GM12878 (cell line): ENCODE results near the gene TK2. TPM values are rescaled to one million over a fixed set of nuclear protein-coding genes. Genes with fewer than 3 reads are reported as not detected.
A peak's percentile ranks its signal among the peaks of the same experiment; 100 is the strongest.

Experiments used
- ATAC-seq: fragments of 200-7000 bp; cut with Tn5 transposase; 3 replicates; pipeline ENCODE4 v1.9.1; 2020; ENCODE audit warnings: mild to moderate bottlenecking, moderate library complexity
- BruUV-seq: library from RNA; stranded (reverse); fragments of 400-500 nt; replicated peaks from 2 replicates; lab custom pipeline; 2021; lab: Mats Ljungman, UMichigan
- CTCF ChIA-PET: fragments of 300-600 bp; sonication (Branson Sonifier 250); formaldehyde crosslinking; extraction: SDS; loops from one replicate; lab custom pipeline; 2021; ENCODE audit warnings: inconsistent platforms; lab: Yijun Ruan, JAX
- POLR2A ChIA-PET: fragments of 350-600 bp; formaldehyde crosslinking; extraction: SDS; loops from one replicate; lab custom pipeline; 2021; ENCODE audit warnings: inconsistent platforms; lab: Charles Lee
- RAD21 ChIA-PET: fragments of 300-600 bp; sonication (Branson Sonifier 250); formaldehyde crosslinking; loops from one replicate; lab custom pipeline; 2023; ENCODE audit warnings: antibody characterized with exemption; ENCODE audit not compliant: unreplicated experiment; lab: Charles Lee
- SMC1A ChIA-PET: fragments of 300-600 bp; sonication (Branson Sonifier 250); formaldehyde crosslinking; loops from one replicate; lab custom pipeline; 2023; ENCODE audit not compliant: unreplicated experiment, uncharacterized antibody; lab: Charles Lee
- DNase-seq: peaks from one replicate; pipeline ENCODE4 v3.0.0-alpha.2; 2011; ENCODE audit warnings: low read depth, low spot score
- FAIRE-seq: peaks from 3 replicates; lab custom pipeline; 2011; peaks lifted over from hg19 to GRCh38; lab: Jason Lieb, UNC
- H2AFZ ChIP-seq: 2 replicates; pipeline ENCODE4 v1.6.0; 2011; ENCODE audit warnings: low read depth, low read length, control low read depth; ENCODE audit not compliant: control insufficient read depth
- H3K27ac ChIP-seq: 2 replicates; pipeline ENCODE4 v1.5.1; 2011; ENCODE audit warnings: control low read depth; ENCODE audit not compliant: control insufficient read depth, insufficient read depth
- H3K27me3 ChIP-seq, 2 experiments: replicated peaks in 1 of 2; 2 replicates each; pipeline versions ENCODE4 v1.6.0 to v1.6.1; 2011; ENCODE audit warnings: low read length in 1 of 2; ENCODE audit not compliant: control insufficient read depth in 2 of 2, insufficient read depth in 2 of 2
- H3K36me3 ChIP-seq, 2 experiments: 2 replicates each; pipeline ENCODE4 v1.5.1; 2011; ENCODE audit warnings: low read length in 1 of 2; ENCODE audit not compliant: control insufficient read depth in 2 of 2, insufficient read depth in 2 of 2
- H3K4me1 ChIP-seq: 2 replicates; pipeline ENCODE4 v1.6.1; 2011; ENCODE audit warnings: mild to moderate bottlenecking, low read length, moderate library complexity, mixed read lengths; ENCODE audit not compliant: control insufficient read depth, insufficient read depth
- H3K4me2 ChIP-seq: 2 replicates; pipeline ENCODE4 v1.6.0; 2011; ENCODE audit warnings: control low read depth; ENCODE audit not compliant: control insufficient read depth, insufficient read depth
- H3K4me3 ChIP-seq: fragments of 200-600 bp; sonication (generic); 2 replicates; pipeline ENCODE4 v1.5.1; 2016
- H3K79me2 ChIP-seq: 2 replicates; pipeline ENCODE4 v1.6.0; 2011; ENCODE audit warnings: low read length; ENCODE audit not compliant: control insufficient read depth, insufficient read depth
- H3K9ac ChIP-seq: 2 replicates; pipeline ENCODE4 v1.8.0; 2011; ENCODE audit warnings: low read length, control low read depth, mixed read lengths; ENCODE audit not compliant: control insufficient read depth, insufficient read depth
- H3K9me3 ChIP-seq: replicated peaks from 3 replicates; pipeline ENCODE4 v1.5.1; 2011; ENCODE audit warnings: mild to moderate bottlenecking, low read length; ENCODE audit not compliant: control insufficient read depth, insufficient read depth
- H4K20me1 ChIP-seq: 2 replicates; pipeline ENCODE4 v1.6.0; 2011; ENCODE audit not compliant: control insufficient read depth, insufficient read depth
- CBFB ChIP-seq: IDR thresholded peaks from 2 replicates; pipeline ENCODE4 v1.6.1; 2016; ENCODE audit warnings: antibody characterized with exemption, low read depth
- CBX5 ChIP-seq: sonication (generic); IDR thresholded peaks from 2 replicates; pipeline ENCODE4 v1.6.1; 2016; ENCODE audit warnings: low read depth, moderate library complexity, mild to moderate bottlenecking, inconsistent platforms
- CEBPZ ChIP-seq: fragments of 150-350 bp; IDR thresholded peaks from 2 replicates; pipeline ENCODE4 v1.6.1; 2016; ENCODE audit warnings: low read depth, low read length
- JUNB ChIP-seq: IDR thresholded peaks from 2 replicates; pipeline ENCODE4 v1.6.1; 2016; ENCODE audit warnings: antibody characterized with exemption, mild to moderate bottlenecking
- KAT2A ChIP-seq: conservative IDR thresholded peaks from 2 replicates; pipeline ENCODE4 v1.6.1; 2011; ENCODE audit warnings: low read depth, low read length; ENCODE audit not compliant: control insufficient read depth
- MEF2A ChIP-seq: IDR thresholded peaks from 2 replicates; pipeline ENCODE4 v1.6.1; 2011; ENCODE audit warnings: low read depth, mild to moderate bottlenecking, low read length, moderate library complexity; ENCODE audit not compliant: insufficient read depth
- MEF2B ChIP-seq: fragments of 450-650 bp; IDR thresholded peaks from 2 replicates; pipeline ENCODE4 v1.6.1; 2018; ENCODE audit warnings: mild to moderate bottlenecking, moderate library complexity; ENCODE audit not compliant: partially characterized antibody, poor library complexity, severe bottlenecking
- MYB ChIP-seq: fragments of 150-350 bp; IDR thresholded peaks from 2 replicates; pipeline ENCODE4 v1.6.1; 2014; ENCODE audit warnings: mild to moderate bottlenecking, low read depth, low read length, borderline replicate concordance
- NKRF ChIP-seq: fragments of 450-650 bp; conservative IDR thresholded peaks from 2 replicates; pipeline ENCODE4 v1.6.1; 2017; ENCODE audit warnings: mild to moderate bottlenecking, moderate library complexity
- NRF1 ChIP-seq: conservative IDR thresholded peaks from 2 replicates; pipeline ENCODE4 v1.6.1; 2011; ENCODE audit warnings: mild to moderate bottlenecking, low read depth, low read length, improper control_type of control experiment
- PAX5 ChIP-seq: IDR thresholded peaks from 2 replicates; pipeline ENCODE4 v1.6.1; 2011; ENCODE audit warnings: low read depth, low read length, borderline replicate concordance
- ZBED1 ChIP-seq: IDR thresholded peaks from 2 replicates; pipeline ENCODE4 v1.6.1; 2016; ENCODE audit warnings: borderline replicate concordance
- ZBTB40 ChIP-seq: fragments of 450-650 bp; IDR thresholded peaks from 2 replicates; pipeline ENCODE4 v1.6.1; 2016; ENCODE audit warnings: mild to moderate bottlenecking, moderate library complexity, borderline replicate concordance
- WGBS: methylation state at CpG from one replicate; pipeline ENCODE4 v1.1.6; 2016; ENCODE audit warnings: low lambda C conversion rate; ENCODE audit not compliant: insufficient replicate concordance, insufficient coverage; ENCODE audit errors: missing lambda C conversion rate; 5-methylcytosine and 5-hydroxymethylcytosine counted together
- in situ Hi-C: fragments of 300-500 bp; cut with MboI; formaldehyde crosslinking; loops from 9 replicates; pipeline ENCODE4 v1.14.3; 2018; ENCODE audit warnings: mixed read lengths
- intact Hi-C: fragments of 100-400 bp; cut with micrococcal nuclease; formaldehyde crosslinking; loops from one replicate; pipeline ENCODE4 v1.14.2; 2022; ENCODE audit not compliant: unreplicated experiment
- polyA plus RNA-seq, 11 experiments: library from polyadenylated mRNA; depleted of rRNA in 4 of 11; unstranded in 6 of 11; stranded (reverse) in 5 of 11; fragments of >200 nt; fragmentation: Nextera tagmentation in 4 of 11; fragmentation: Illumina TruSeq in 1 of 11; extraction: Ambion mirVana in 4 of 11; extraction: Trizol in 1 of 11; gene quantifications; 1 replicate in 1 of 11; 2 replicates in 10 of 11; pipeline versions ENCODE4 v1.2.1 to v1.2.3, GENCODE V29; 2011 to 2016; ENCODE audit warnings: inconsistent platforms in 2 of 11, missing spikeins in 2 of 11, low read depth in 1 of 11
- total RNA-seq, 4 experiments: library from RNA; depleted of rRNA in 3 of 4; stranded (reverse); fragments of >200 nt in 3 of 4; fragmentation: Illumina TruSeq in 1 of 4; extraction: Trizol in 1 of 4; gene quantifications; 2 replicates each; pipeline versions ENCODE4 v1.2.1 to v1.2.3, GENCODE V29; 2013 to 2021

The TK2 gene
- total and polyA plus RNA-seq, 10 of the 15 experiments (the other 5 are each of a cell fraction or from before 2014, with no cell fraction given), result 1.3 to 12.4 (median 3.0) TPM

GRCh38 chr16:66524601-66525164 lies 25.2 kb downstream of the TK2 start:
- H2AFZ ChIP-seq, result no peak overlapping the region
- ATAC-seq (peak; percentile 78), FAIRE-seq (peak; percentile 88), DNase-seq (peak; percentile 85)
- peak overlapping the region; percentile 16; the same call in 1 of the 2 replicates for H3K4me3 ChIP-seq
- peak overlapping the region; percentile 53; the same call in 1 of the 2 replicates for H3K9ac ChIP-seq
- ChIA-PET RAD21 (interaction anchor here (0.9 to 2.3 kb wide), 10 partner anchors 9 to 83 kb away, joined by 3 to 13 read pairs (median 4); partner anchors contain the start of gene CKLF), POLR2A (interaction anchor here (0.6 to 1.8 kb wide), 4 partner anchors 9 to 23 kb away, joined by 3 to 10 read pairs (median 4); no protein-coding TSS in a partner anchor), SMC1A (interaction anchor here (0.8 to 5.4 kb wide), 7 partner anchors 10 to 39 kb away, joined by 3 to 86 read pairs (median 4); partner anchors contain the start of genes CKLF and TK2), CTCF (interaction anchor here (1.0 to 6.0 kb wide), 7 partner anchors 15 to 65 kb away, joined by 3 to 35 read pairs (median 3); partner anchors contain the start of genes CKLF and TK2)
- H3K4me1 ChIP-seq, result peaks cover 57% of the 10 kb centered on the region
- peak overlapping the region; percentile 78 for H3K27ac ChIP-seq
- peaks cover 0 to 3% of the 10 kb centered on the region in 2 experiments; a peak in 1 of 4 replicates for H3K36me3 ChIP-seq
- H3K79me2 ChIP-seq, result no peaks in the 10 kb centered on the region
- intact Hi-C loops, result loop anchor here (1.0 to 2.0 kb wide), 2 partner anchors 14 to 28 kb away; partner anchors contain the start of gene CKLF
- no peaks in the 10 kb centered on the region for H3K9me3 ChIP-seq
- H3K4me2 ChIP-seq, result peak overlapping the region; percentile 75
- H3K27me3 ChIP-seq, result no peaks in the 10 kb centered on the region
- H4K20me1 ChIP-seq, result no peaks in the 10 kb centered on the region
- in situ Hi-C loops, result loop anchor here (25.0 kb wide), 1 partner anchor 513 kb away; the partner anchor contains the start of gene CBFB
- 4% methylated on average over 6 of the region's 6 CpGs for WGBS
- BruUV-seq, result no TSS peak
- TF ChIP-seq NKRF (0 out of 2 replicates have a peak, but pooled peaks have one; percentile 19), MYB (no peak), MEF2A (peak; percentile 55; the same call in 1 of the 2 replicates), KAT2A (no peak), CBX5 (no peak), CBFB (peak; percentile 96), JUNB (peak; percentile 60), MEF2B (peak; percentile 55), PAX5 (peak; percentile 97), NRF1 (no peak), ZBTB40 (no peak), CEBPZ (no peak), ZBED1 (no peak; the same call in 1 of the 2 replicates)
